Cerebellar cortex (tissue), 1 donor: ENCODE data around the gene VANGL2.

Source experiments
- DNase-seq: peaks from one replicate; pipeline ENCODE4 v3.0.0-alpha.2; 2015; ENCODE audit warnings: low spot score

VANGL2 gene

GRCh38 chr1:160428655-160429054, 28.3 kb downstream of the VANGL2 start:
- peak; percentile 77 for DNase-seq

GRCh38 chr1:160429125-160429561, 28.8 kb downstream of the VANGL2 start:
- DNase-seq, result no peak

- no peak for DNase-seq
Measured at GRCh38 chr1:160429702-160430535, 29.6 kb downstream of the VANGL2 start.

- no peak for DNase-seq
Measured at GRCh38 chr1:160431006-160431405, 30.6 kb downstream of the VANGL2 start.

GRCh38 chr1:160431571-160431970, 31.2 kb downstream of the VANGL2 start:
- DNase-seq, result no peak

GRCh38 chr1:160432371-160432786, 32.0 kb downstream of the VANGL2 start:
- no peak for DNase-seq

- no peak for DNase-seq
Measured at GRCh38 chr1:160436966-160437365, 36.6 kb downstream of the VANGL2 start.

GRCh38 chr1:160437432-160438316, 37.3 kb downstream of the VANGL2 start:
- no peak for DNase-seq

- no peak for DNase-seq
Measured at GRCh38 chr1:160438317-160438918, 38.1 kb downstream of the VANGL2 start.

- no peak for DNase-seq
Measured at GRCh38 chr1:160438935-160439334, 38.6 kb downstream of the VANGL2 start.

GRCh38 chr1:160439718-160440117, 39.4 kb downstream of the VANGL2 start:
- no peak for DNase-seq

- DNase-seq, result no peak
Measured at GRCh38 chr1:160446945-160447600, 46.7 kb downstream of the VANGL2 start.

GRCh38 chr1:160449494-160449893, 49.1 kb downstream of the VANGL2 start:
- DNase-seq, result no peak

GRCh38 chr1:160451119-160451858, 50.9 kb downstream of the VANGL2 start:
- no peak for DNase-seq

GRCh38 chr1:160451859-160452232, 51.5 kb downstream of the VANGL2 start:
- DNase-seq, result no peak

- DNase-seq, result no peak
Measured at GRCh38 chr1:160453443-160453842, 53.1 kb downstream of the VANGL2 start.

- DNase-seq, result no peak
Measured at GRCh38 chr1:160454371-160455152, 54.2 kb downstream of the VANGL2 start.

GRCh38 chr1:160455153-160455517, 54.8 kb downstream of the VANGL2 start:
- DNase-seq, result no peak

- no peak for DNase-seq
Measured at GRCh38 chr1:160459056-160459455, 58.7 kb downstream of the VANGL2 start.

- DNase-seq, result no peak
Measured at GRCh38 chr1:160459687-160460086, 59.3 kb downstream of the VANGL2 start.
